SK-N-SH (cell line): ENCODE results near the gene KDM2A. TPM values are rescaled to one million over a fixed set of nuclear protein-coding genes. Genes with fewer than 3 reads are reported as not detected.

ENCODE experiments used
- CTCF ChIA-PET: fragments of 300-600, 350-600 bp; formaldehyde crosslinking; extraction: SDS; loops from one replicate; lab custom pipeline; 2021; lab: Yijun Ruan, JAX
- POLR2A ChIA-PET: fragments of 350-600 bp; sonication (Branson Sonifier 250); formaldehyde crosslinking; extraction: SDS; loops from one replicate; lab custom pipeline; 2020; ENCODE audit warnings: antibody characterized with exemption, inconsistent platforms; lab: Yijun Ruan, JAX
- DNase-seq: peaks from one replicate; pipeline ENCODE4 v3.0.0; 2012
- H2AFZ ChIP-seq: fragments of 200-600 bp; sonication (generic); 2 replicates; pipeline ENCODE4 v1.8.1; 2016; ENCODE audit warnings: antibody characterized with exemption, mild to moderate bottlenecking, low read depth
- H3F3A ChIP-seq: fragments of 200-600 bp; sonication (generic); replicated peaks from 2 replicates; pipeline ENCODE3; 2016; ENCODE audit warnings: antibody characterized with exemption, mild to moderate bottlenecking; ENCODE audit not compliant: insufficient read depth
- H3K27ac ChIP-seq, 2 experiments: fragments of 200-500 bp in 1 of 2; fragments of 200-600 bp in 1 of 2; sonication (Bioruptor generic) in 1 of 2; sonication (generic), shearing (Covaris generic) in 1 of 2; 2 replicates each; pipeline versions ENCODE4 v1.5.1 to v1.6.1; 2014 to 2016; ENCODE audit warnings: low read depth in 2 of 2, inconsistent platforms in 1 of 2, low read length in 1 of 2, mild to moderate bottlenecking in 1 of 2, mixed read lengths in 1 of 2
- H3K27me3 ChIP-seq: fragments of 200-600 bp; sonication (generic), shearing (Covaris generic); 2 replicates; pipeline ENCODE4 v1.6.1; 2016; ENCODE audit warnings: mixed run types; ENCODE audit not compliant: insufficient read depth
- H3K36me3 ChIP-seq, 2 experiments: fragments of 200-500 bp in 1 of 2; fragments of 200-600 bp in 1 of 2; sonication (Bioruptor generic) in 1 of 2; sonication (generic) in 1 of 2; replicated peaks in 1 of 2; 2 replicates each; pipeline versions ENCODE3 to v1.5.1; 2014 to 2016; ENCODE audit warnings: low read length in 1 of 2, mild to moderate bottlenecking in 1 of 2; ENCODE audit not compliant: insufficient read depth in 2 of 2, control insufficient read depth in 1 of 2
- H3K4me1 ChIP-seq, 2 experiments: fragments of 200-500 bp in 1 of 2; fragments of 200-600 bp in 1 of 2; sonication (Bioruptor generic) in 1 of 2; sonication (generic), shearing (Covaris generic) in 1 of 2; 2 replicates each; pipeline versions ENCODE4 v1.5.1 to v1.6.1; 2014 to 2016; ENCODE audit warnings: low read depth in 1 of 2, low read length in 1 of 2, mixed run types in 1 of 2; ENCODE audit not compliant: insufficient read depth in 2 of 2, control insufficient read depth in 1 of 2
- H3K4me2 ChIP-seq: fragments of 200-600 bp; sonication (generic), shearing (Covaris generic); 2 replicates; pipeline ENCODE4 v1.6.1; 2017; ENCODE audit warnings: mixed run types
- H3K4me3 ChIP-seq, 2 experiments: fragments of 200-500 bp in 1 of 2; fragments of 200-600 bp in 1 of 2; sonication (Bioruptor generic) in 1 of 2; sonication (generic), shearing (Covaris generic) in 1 of 2; 2 replicates each; pipeline versions ENCODE4 v1.5.1 to v1.8.1; 2014 to 2016; ENCODE audit warnings: low read depth in 2 of 2, inconsistent platforms in 1 of 2, low read length in 1 of 2, mild to moderate bottlenecking in 1 of 2, mixed read lengths in 1 of 2, moderate library complexity in 1 of 2
- H3K79me2 ChIP-seq: fragments of 200-600 bp; sonication (generic); 2 replicates; pipeline ENCODE4 v1.8.1; 2017; ENCODE audit warnings: mild to moderate bottlenecking; ENCODE audit not compliant: insufficient read depth
- H3K9ac ChIP-seq: fragments of 200-600 bp; sonication (generic); 2 replicates; pipeline ENCODE4 v1.6.1; 2017; ENCODE audit warnings: mixed run types
- H3K9me2 ChIP-seq: fragments of 200-600 bp; sonication (generic); 2 replicates; pipeline ENCODE4 v1.6.1; 2017; ENCODE audit warnings: mixed run types
- H3K9me3 ChIP-seq: fragments of 200-600 bp; sonication (generic); 2 replicates; pipeline ENCODE4 v1.6.1; 2017; ENCODE audit warnings: mixed run types, mild to moderate bottlenecking, moderate library complexity
- H4K20me1 ChIP-seq: fragments of 200-600 bp; sonication (generic); 2 replicates; pipeline ENCODE4 v1.6.1; 2017; ENCODE audit warnings: mild to moderate bottlenecking, mixed run types; ENCODE audit not compliant: insufficient read depth
- CHD2 ChIP-seq: fragments of 150-350 bp; IDR thresholded peaks from 2 replicates; pipeline ENCODE4 v1.6.1; 2018; ENCODE audit warnings: low read length; ENCODE audit not compliant: partially characterized antibody
- EZH2phosphoT487 ChIP-seq: fragments of 200-600 bp; sonication (generic); IDR thresholded peaks from 2 replicates; pipeline ENCODE4 v1.6.1; 2017; ENCODE audit warnings: low read depth, mixed run types, mild to moderate bottlenecking, antibody characterized with exemption, moderate library complexity, borderline replicate concordance
- FOSL2 ChIP-seq: IDR thresholded peaks from 2 replicates; pipeline ENCODE4 v1.4.0; 2012; ENCODE audit warnings: low read depth, mild to moderate bottlenecking, moderate library complexity, borderline replicate concordance
- GABPA ChIP-seq: IDR thresholded peaks from 2 replicates; pipeline ENCODE4 v1.4.0; 2012; ENCODE audit warnings: low read depth, mild to moderate bottlenecking
- GATA2 ChIP-seq: sonication (generic); formaldehyde crosslinking; IDR thresholded peaks from 2 replicates; pipeline ENCODE4 v1.5.0; 2020; ENCODE audit warnings: mild to moderate bottlenecking, missing genetic modification reagents
- JUND ChIP-seq: IDR thresholded peaks from 2 replicates; pipeline ENCODE4 v1.4.0; 2012
- NRF1 ChIP-seq: IDR thresholded peaks from 2 replicates; pipeline ENCODE4 v1.6.1; 2012; ENCODE audit warnings: low read depth, mild to moderate bottlenecking, low read length
- POLR2AphosphoS5 ChIP-seq: IDR thresholded peaks from 2 replicates; pipeline ENCODE4 v1.6.1; 2012; ENCODE audit warnings: low read depth, low read length
- RAD21 ChIP-seq: IDR thresholded peaks from 2 replicates; pipeline ENCODE4 v1.6.1; 2012; ENCODE audit warnings: mild to moderate bottlenecking, low read length
- WGBS: methylation state at CpG from one replicate; pipeline ENCODE4 v1.1.6; 2017; ENCODE audit warnings: low lambda C conversion rate; 5-methylcytosine and 5-hydroxymethylcytosine counted together
- polyA plus RNA-seq, 3 experiments: library from polyadenylated mRNA; depleted of rRNA; stranded (reverse); fragments of >200 nt; gene quantifications; 2 replicates each; pipeline ENCODE4 v1.2.3, GENCODE V29; 2012
- TF ChIP-seq, protein P1 (sequence below): fragments of 200-600 bp; sonication (generic); IDR thresholded peaks from 2 replicates; pipeline ENCODE4 v1.6.1; 2017; ENCODE audit warnings: antibody characterized with exemption, mild to moderate bottlenecking, moderate library complexity
- TF ChIP-seq, protein P2 (sequence below): fragments of 150-350 bp; IDR thresholded peaks from 2 replicates; pipeline ENCODE4 v1.6.1; 2017; ENCODE audit warnings: antibody characterized with exemption, low read length, low read depth, borderline replicate concordance
- TF ChIP-seq, protein P3 (sequence below): IDR thresholded peaks from 2 replicates; pipeline ENCODE4 v1.6.1; 2012; ENCODE audit warnings: mild to moderate bottlenecking, low read depth, low read length, moderate library complexity

Gene KDM2A
- polyA plus RNA-seq, 1 of the 3 experiments (the other 2 are of a cell fraction) = 28.4 TPM

DNA sequence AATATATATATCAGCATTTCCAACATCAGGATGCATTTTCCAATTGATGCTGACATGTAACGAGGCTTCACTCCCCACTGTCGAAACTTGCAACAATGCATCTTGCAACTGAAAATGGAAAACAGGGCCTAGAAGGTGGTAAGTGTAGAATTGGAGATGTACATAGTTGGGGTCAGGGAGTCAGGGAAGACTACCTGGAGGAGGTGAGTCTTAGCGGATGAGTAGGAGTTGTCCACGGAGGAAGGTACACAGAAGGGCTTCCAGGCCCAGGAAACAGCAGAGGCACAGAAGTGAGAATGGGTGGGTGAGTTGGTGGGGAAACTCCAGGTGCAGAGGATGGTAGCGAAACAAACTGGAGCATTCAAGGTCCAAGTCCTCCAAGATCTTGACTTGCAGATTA lies 145.2 kb downstream of the KDM2A start:
- no peak for TF ChIP-seq CHD2
- no peak for TF ChIP-seq GATA2 (CRISPR knock-in tag)
- H3K9ac ChIP-seq = no peak overlapping the region
- no peak overlapping the region for H2AFZ ChIP-seq
- H3K9me2 ChIP-seq = no peaks in the 10 kb centered on the region
- peaks cover 3% of the 10 kb centered on the region; the same call in 1 of the 2 replicates for H4K20me1 ChIP-seq
- peaks cover 12% of the 10 kb centered on the region for H3F3A ChIP-seq
- no peak for DNase-seq
- CTCF ChIA-PET = interaction anchor here (0.8 to 10.0 kb wide), 8 partner anchors 12 to 117 kb away, joined by 3 to 274 read pairs (median 26); partner anchors contain the start of genes CLCF1 and SSH3
- 97% methylated on average over 5 of the region's 5 CpGs for WGBS
- no peak overlapping the region for H3K27ac ChIP-seq
- no peaks in the 10 kb centered on the region for H3K9me3 ChIP-seq
- peaks cover 0 to 3% of the 10 kb centered on the region in 2 experiments for H3K36me3 ChIP-seq
- POLR2A ChIA-PET = no interaction called here
- H3K79me2 ChIP-seq = peaks cover 27% of the 10 kb centered on the region
- H3K4me3 ChIP-seq = no peak overlapping the region
- peaks cover 10 to 30% of the 10 kb centered on the region in 2 experiments; a peak in 2 of 4 replicates for H3K4me1 ChIP-seq
- no peak overlapping the region for H3K4me2 ChIP-seq
- H3K27me3 ChIP-seq = no peaks in the 10 kb centered on the region

DNA sequence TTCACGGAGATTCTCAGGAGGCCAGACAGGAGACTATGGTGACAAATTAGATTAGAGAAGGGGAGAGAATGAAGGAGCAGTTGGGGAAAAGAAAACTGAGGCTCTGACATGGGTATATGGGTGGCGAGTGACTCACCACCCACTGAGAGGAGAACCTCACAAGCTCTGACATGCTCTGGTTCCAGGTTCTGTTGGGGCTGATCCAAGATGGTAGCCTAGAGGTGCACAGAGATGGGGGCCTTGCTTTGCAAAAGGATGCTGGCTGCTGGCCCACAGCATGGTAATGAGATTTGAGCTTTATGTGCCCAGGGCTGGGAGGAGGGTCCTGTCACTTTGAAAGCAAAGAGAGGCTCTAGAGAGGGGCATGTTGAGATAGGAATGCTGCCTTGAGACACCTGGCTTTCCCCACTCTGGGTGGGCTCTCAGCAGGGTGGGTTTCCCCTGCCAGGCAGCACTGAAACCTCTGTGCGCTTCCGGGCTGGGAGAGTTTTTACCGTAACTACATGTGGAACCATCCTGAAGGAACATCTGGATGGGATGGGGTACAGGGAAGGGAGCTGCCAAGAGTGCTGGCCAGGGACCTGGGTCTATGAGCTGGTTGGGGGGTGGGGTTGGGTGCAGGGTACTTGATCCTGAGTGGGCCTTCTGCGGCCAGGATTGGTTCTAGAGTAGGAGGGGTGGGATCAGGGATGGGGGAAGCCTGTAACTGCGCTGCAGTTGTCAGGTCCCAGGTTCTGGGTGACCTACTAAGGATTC lies 146.0 kb downstream of the KDM2A start:
- 91% methylated on average over 2 of the region's 7 CpGs for WGBS
- DNase-seq = no peak
- CTCF ChIA-PET = interaction anchor here (0.6 to 10.0 kb wide), 7 partner anchors 13 to 116 kb away, joined by 3 to 274 read pairs (median 5); partner anchors contain the start of gene CLCF1
- Histone ChIP-seq H3K27me3 (no peaks in the 10 kb centered on the region), H3K4me2 (no peak overlapping the region)
- no peak for TF ChIP-seq FOSL2
- TF ChIP-seq GABPA = no peak
- no peak for TF ChIP-seq EZH2phosphoT487
- no peak for TF ChIP-seq POLR2AphosphoS5
- TF ChIP-seq, protein P1, sequence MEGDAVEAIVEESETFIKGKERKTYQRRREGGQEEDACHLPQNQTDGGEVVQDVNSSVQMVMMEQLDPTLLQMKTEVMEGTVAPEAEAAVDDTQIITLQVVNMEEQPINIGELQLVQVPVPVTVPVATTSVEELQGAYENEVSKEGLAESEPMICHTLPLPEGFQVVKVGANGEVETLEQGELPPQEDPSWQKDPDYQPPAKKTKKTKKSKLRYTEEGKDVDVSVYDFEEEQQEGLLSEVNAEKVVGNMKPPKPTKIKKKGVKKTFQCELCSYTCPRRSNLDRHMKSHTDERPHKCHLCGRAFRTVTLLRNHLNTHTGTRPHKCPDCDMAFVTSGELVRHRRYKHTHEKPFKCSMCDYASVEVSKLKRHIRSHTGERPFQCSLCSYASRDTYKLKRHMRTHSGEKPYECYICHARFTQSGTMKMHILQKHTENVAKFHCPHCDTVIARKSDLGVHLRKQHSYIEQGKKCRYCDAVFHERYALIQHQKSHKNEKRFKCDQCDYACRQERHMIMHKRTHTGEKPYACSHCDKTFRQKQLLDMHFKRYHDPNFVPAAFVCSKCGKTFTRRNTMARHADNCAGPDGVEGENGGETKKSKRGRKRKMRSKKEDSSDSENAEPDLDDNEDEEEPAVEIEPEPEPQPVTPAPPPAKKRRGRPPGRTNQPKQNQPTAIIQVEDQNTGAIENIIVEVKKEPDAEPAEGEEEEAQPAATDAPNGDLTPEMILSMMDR = no peak
- no peak for TF ChIP-seq GATA2 (CRISPR knock-in tag)
- no peak for TF ChIP-seq JUND
- TF ChIP-seq, protein P2, sequence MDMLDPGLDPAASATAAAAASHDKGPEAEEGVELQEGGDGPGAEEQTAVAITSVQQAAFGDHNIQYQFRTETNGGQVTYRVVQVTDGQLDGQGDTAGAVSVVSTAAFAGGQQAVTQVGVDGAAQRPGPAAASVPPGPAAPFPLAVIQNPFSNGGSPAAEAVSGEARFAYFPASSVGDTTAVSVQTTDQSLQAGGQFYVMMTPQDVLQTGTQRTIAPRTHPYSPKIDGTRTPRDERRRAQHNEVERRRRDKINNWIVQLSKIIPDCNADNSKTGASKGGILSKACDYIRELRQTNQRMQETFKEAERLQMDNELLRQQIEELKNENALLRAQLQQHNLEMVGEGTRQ = no peak
- no peak for TF ChIP-seq RAD21
- no peak for TF ChIP-seq NRF1
- TF ChIP-seq, protein P3, sequence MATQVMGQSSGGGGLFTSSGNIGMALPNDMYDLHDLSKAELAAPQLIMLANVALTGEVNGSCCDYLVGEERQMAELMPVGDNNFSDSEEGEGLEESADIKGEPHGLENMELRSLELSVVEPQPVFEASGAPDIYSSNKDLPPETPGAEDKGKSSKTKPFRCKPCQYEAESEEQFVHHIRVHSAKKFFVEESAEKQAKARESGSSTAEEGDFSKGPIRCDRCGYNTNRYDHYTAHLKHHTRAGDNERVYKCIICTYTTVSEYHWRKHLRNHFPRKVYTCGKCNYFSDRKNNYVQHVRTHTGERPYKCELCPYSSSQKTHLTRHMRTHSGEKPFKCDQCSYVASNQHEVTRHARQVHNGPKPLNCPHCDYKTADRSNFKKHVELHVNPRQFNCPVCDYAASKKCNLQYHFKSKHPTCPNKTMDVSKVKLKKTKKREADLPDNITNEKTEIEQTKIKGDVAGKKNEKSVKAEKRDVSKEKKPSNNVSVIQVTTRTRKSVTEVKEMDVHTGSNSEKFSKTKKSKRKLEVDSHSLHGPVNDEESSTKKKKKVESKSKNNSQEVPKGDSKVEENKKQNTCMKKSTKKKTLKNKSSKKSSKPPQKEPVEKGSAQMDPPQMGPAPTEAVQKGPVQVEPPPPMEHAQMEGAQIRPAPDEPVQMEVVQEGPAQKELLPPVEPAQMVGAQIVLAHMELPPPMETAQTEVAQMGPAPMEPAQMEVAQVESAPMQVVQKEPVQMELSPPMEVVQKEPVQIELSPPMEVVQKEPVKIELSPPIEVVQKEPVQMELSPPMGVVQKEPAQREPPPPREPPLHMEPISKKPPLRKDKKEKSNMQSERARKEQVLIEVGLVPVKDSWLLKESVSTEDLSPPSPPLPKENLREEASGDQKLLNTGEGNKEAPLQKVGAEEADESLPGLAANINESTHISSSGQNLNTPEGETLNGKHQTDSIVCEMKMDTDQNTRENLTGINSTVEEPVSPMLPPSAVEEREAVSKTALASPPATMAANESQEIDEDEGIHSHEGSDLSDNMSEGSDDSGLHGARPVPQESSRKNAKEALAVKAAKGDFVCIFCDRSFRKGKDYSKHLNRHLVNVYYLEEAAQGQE = no peak
- TF ChIP-seq, all 33 proteins: peak for 0
- peaks cover 14 to 35% of the 10 kb centered on the region in 2 experiments; a peak in 2 of 4 replicates for H3K4me1 ChIP-seq
- H3K27ac ChIP-seq = no peak overlapping the region
- peaks cover 12% of the 10 kb centered on the region for H3F3A ChIP-seq
- no peak overlapping the region for H3K4me3 ChIP-seq
- H4K20me1 ChIP-seq = peaks cover 3% of the 10 kb centered on the region; the same call in 1 of the 2 replicates
- peaks cover 35% of the 10 kb centered on the region for H3K79me2 ChIP-seq
- H3K9ac ChIP-seq = no peak overlapping the region
- no peaks in the 10 kb centered on the region for H3K9me2 ChIP-seq
- H3K36me3 ChIP-seq = peaks cover 0 to 3% of the 10 kb centered on the region in 2 experiments
- H3K9me3 ChIP-seq = no peaks in the 10 kb centered on the region
- no peak overlapping the region for H2AFZ ChIP-seq
- POLR2A ChIA-PET = no interaction called here
